ENCODE measurements around the gene ISYNA1. TPM values are rescaled to one million over a fixed set of nuclear protein-coding genes. Genes with fewer than 3 reads are reported as not detected.

ISYNA1 gene
- total and polyA plus RNA-seq, 2 of the 13 experiments (the other 11 are each of a cell fraction or from before 2014, with no cell fraction given) = 29.6 to 48.5 TPM

GRCh38 chr19:18390065-18390907 lies 47.6 kb downstream of the ISYNA1 start (continued):
- TF ChIP-seq, protein P1, sequence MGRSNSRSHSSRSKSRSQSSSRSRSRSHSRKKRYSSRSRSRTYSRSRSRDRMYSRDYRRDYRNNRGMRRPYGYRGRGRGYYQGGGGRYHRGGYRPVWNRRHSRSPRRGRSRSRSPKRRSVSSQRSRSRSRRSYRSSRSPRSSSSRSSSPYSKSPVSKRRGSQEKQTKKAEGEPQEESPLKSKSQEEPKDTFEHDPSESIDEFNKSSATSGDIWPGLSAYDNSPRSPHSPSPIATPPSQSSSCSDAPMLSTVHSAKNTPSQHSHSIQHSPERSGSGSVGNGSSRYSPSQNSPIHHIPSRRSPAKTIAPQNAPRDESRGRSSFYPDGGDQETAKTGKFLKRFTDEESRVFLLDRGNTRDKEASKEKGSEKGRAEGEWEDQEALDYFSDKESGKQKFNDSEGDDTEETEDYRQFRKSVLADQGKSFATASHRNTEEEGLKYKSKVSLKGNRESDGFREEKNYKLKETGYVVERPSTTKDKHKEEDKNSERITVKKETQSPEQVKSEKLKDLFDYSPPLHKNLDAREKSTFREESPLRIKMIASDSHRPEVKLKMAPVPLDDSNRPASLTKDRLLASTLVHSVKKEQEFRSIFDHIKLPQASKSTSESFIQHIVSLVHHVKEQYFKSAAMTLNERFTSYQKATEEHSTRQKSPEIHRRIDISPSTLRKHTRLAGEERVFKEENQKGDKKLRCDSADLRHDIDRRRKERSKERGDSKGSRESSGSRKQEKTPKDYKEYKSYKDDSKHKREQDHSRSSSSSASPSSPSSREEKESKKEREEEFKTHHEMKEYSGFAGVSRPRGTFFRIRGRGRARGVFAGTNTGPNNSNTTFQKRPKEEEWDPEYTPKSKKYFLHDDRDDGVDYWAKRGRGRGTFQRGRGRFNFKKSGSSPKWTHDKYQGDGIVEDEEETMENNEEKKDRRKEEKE (IDR thresholded peaks at IDR 0.05) = no peak
- TF ChIP-seq NR0B2 (CRISPR knock-in tag; IDR thresholded peaks at IDR 0.05) = no peak
- no peak for TF ChIP-seq KLF11 (CRISPR knock-in tag; IDR thresholded peaks at IDR 0.05)
- no peak for TF ChIP-seq ZNF660 (CRISPR knock-in tag; IDR thresholded peaks at IDR 0.05; ENCODE audit: borderline replicate concordance, low read depth)
- TF ChIP-seq HNRNPLL (IDR thresholded peaks at IDR 0.05; ENCODE audit: low read depth, low read length, poor library complexity, severe bottlenecking) = no peak
- no peak for TF ChIP-seq GMEB2 (CRISPR knock-in tag; IDR thresholded peaks at IDR 0.05; ENCODE audit: low read depth)
- TF ChIP-seq, protein P2, sequence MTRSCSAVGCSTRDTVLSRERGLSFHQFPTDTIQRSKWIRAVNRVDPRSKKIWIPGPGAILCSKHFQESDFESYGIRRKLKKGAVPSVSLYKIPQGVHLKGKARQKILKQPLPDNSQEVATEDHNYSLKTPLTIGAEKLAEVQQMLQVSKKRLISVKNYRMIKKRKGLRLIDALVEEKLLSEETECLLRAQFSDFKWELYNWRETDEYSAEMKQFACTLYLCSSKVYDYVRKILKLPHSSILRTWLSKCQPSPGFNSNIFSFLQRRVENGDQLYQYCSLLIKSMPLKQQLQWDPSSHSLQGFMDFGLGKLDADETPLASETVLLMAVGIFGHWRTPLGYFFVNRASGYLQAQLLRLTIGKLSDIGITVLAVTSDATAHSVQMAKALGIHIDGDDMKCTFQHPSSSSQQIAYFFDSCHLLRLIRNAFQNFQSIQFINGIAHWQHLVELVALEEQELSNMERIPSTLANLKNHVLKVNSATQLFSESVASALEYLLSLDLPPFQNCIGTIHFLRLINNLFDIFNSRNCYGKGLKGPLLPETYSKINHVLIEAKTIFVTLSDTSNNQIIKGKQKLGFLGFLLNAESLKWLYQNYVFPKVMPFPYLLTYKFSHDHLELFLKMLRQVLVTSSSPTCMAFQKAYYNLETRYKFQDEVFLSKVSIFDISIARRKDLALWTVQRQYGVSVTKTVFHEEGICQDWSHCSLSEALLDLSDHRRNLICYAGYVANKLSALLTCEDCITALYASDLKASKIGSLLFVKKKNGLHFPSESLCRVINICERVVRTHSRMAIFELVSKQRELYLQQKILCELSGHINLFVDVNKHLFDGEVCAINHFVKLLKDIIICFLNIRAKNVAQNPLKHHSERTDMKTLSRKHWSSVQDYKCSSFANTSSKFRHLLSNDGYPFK (CRISPR knock-in tag; IDR thresholded peaks at IDR 0.05; ENCODE audit: borderline replicate concordance) = no peak
- TF ChIP-seq, protein P3, sequence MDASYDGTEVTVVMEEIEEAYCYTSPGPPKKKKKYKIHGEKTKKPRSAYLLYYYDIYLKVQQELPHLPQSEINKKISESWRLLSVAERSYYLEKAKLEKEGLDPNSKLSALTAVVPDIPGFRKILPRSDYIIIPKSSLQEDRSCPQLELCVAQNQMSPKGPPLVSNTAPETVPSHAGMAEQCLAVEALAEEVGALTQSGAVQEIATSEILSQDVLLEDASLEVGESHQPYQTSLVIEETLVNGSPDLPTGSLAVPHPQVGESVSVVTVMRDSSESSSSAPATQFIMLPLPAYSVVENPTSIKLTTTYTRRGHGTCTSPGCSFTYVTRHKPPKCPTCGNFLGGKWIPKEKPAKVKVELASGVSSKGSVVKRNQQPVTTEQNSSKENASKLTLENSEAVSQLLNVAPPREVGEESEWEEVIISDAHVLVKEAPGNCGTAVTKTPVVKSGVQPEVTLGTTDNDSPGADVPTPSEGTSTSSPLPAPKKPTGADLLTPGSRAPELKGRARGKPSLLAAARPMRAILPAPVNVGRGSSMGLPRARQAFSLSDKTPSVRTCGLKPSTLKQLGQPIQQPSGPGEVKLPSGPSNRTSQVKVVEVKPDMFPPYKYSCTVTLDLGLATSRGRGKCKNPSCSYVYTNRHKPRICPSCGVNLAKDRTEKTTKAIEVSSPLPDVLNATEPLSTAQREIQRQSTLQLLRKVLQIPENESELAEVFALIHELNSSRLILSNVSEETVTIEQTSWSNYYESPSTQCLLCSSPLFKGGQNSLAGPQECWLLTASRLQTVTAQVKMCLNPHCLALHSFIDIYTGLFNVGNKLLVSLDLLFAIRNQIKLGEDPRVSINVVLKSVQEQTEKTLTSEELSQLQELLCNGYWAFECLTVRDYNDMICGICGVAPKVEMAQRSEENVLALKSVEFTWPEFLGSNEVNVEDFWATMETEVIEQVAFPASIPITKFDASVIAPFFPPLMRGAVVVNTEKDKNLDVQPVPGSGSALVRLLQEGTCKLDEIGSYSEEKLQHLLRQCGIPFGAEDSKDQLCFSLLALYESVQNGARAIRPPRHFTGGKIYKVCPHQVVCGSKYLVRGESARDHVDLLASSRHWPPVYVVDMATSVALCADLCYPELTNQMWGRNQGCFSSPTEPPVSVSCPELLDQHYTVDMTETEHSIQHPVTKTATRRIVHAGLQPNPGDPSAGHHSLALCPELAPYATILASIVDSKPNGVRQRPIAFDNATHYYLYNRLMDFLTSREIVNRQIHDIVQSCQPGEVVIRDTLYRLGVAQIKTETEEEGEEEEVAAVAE (CRISPR knock-in tag; IDR thresholded peaks at IDR 0.05; ENCODE audit: borderline replicate concordance) = peak; percentile 43; the same call in 1 of the 2 replicates
- no peak for TF ChIP-seq ZNF543 (CRISPR knock-in tag; IDR thresholded peaks at IDR 0.05)
- TF ChIP-seq ZBTB2 (CRISPR knock-in tag; IDR thresholded peaks at IDR 0.05; ENCODE audit: low read depth) = peak; percentile 28; the same call in 1 of the 2 replicates
- TF ChIP-seq ZNF550 (CRISPR knock-in tag; IDR thresholded peaks at IDR 0.05; ENCODE audit: borderline replicate concordance) = no peak
- no peak for TF ChIP-seq ZNF678 (CRISPR knock-in tag; IDR thresholded peaks at IDR 0.05)
- TF ChIP-seq ZNF253 (CRISPR knock-in tag; IDR thresholded peaks at IDR 0.05; ENCODE audit: borderline replicate concordance) = no peak
